Measurements from ENCODE around the gene CCDC171.
"Not testable (repeated sequence)": the region's sequence is repeated elsewhere in the genome, so short reads cannot be mapped to it uniquely, and the experiment has no call there.

CCDC171 gene

GRCh38 chr9:15552636-15553527, at the start of gene CCDC171:
Gene CCDC171 (plus strand): TSS chr9:15553043. CDS start chr9:15564089, 11,046 bp downstream.
- DNase-seq, result peak; percentile 88

DNA sequence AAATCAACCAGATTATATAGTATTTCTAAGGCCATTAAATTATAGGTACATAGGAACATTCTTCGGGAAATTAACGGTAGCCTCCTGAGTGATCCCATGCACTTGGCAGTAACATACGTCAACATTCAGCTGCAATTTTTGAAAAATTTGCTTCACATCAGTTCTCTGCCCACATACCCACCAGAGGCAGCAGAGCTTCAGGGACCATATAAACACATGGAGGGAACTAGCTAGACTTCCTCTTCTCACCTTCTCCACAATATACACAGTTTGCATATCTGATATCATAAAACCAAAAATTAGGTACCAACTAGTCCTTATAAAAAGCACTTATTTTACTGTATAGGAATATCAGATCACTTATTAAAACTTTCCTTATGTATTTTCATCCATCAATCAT, 46.9 kb upstream of the CCDC171 start:
- DNase-seq, result no peak

DNA sequence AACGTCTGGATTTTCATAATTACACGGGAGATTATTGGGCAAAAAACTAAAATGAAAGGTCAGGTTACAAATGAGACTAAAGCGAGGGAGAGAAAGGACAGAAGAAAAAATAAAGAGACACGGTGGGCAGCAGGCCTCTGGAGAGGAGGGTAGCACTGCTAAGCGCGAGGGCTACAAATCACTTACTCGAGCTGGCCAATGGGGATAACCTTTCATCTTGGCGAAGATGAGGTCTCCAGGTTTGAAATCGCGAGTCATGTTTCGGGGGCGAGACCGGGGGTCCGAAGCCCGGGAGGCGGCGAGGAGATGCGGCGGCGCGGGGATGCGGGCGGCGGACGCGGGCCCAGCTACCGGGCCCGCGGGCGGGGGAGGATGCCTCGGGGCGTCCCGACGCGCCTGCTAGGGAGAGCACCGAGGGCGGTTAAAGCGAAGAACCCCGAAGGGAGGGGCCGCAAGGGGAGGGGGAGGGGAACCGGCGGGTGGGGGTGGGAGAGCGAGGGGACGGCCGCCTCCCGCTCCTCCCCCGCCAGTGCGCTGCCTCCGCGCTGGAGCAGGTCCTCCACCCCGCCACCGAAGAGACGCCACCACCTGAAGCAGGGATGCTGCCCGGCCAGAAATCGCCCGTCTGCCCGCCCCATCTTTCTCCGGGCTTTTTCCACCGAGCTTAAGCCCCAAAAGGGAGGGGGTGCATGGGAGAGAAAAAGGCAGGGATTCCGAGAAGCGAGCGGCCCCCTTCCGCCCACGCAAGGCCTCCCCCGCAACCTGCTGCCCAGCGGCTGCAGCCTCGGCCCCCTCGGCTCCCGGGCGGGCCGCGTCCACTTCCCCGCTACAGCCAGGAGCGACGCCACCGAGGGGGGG, 42.7 kb upstream of the CCDC171 start:
- DNase-seq, result peak; percentile 72

DNA sequence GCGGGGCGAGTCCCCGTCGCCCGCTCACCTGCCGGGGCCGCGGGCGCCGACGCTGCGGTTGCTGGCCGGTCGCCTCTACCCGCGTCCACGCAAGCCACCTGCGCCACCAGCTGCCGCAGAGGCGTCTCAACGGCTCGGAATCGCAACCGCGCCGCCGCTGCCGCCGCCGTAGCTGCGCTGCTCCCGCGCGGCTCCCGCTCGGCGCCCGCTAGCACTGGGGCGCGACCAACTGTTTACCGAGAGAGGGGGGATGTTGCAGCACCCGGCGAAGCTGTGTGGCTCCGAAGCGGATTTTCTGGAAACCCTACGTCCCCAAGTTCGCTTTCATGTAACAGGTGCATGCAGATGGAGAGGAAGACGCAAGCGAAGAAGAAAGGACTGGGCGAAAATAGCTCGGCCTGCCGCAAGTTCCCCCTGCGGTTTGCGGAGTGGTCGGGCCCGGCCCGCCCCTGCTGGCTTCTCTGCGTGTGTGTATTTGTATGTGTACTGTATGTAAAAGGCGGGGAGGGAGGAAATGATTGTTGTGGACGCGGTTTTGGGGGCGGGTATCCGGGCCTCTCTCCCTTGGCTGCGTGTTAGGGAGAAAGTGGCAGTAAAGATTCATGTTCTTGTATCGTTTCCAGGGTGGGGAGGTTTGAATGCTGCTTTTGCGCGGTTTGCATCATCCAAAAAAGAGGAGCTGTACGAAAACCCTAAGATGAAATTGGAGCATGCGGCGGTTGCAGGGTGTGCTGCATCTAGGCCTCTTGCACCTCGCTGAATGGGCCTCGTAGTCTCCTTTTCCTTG, 41.9 kb upstream of the CCDC171 start, which contains the start of gene PSIP1:
TSS of gene PSIP1 (minus strand) at position 182 of the 787 bp plus-strand sequence. CDS start 782 bp downstream, outside the sequence.
- peak; percentile 89 for DNase-seq

DNA sequence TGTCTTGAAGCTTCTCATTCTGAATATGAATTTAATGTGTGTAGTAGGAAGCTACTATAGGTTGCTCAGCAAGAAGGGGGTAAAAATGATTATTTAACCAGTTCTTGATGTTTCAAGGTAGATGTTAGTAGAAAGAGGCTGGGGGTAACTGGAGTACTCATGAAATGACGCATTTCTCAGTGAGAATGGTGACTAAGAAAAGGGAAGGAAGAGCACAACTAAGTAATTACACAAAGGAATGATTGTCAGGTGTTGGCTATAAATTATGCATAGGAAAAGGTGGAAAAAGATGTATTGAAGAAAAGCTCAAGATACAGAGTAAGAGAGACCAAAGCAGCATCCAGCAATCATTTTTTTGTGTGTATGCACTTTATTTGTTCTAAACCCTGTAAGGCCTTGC, 40.6 kb upstream of the CCDC171 start:
- DNase-seq, result no peak

GRCh38 chr9:15512889-15513288, 40.0 kb upstream of the CCDC171 start:
- no peak for DNase-seq

DNA sequence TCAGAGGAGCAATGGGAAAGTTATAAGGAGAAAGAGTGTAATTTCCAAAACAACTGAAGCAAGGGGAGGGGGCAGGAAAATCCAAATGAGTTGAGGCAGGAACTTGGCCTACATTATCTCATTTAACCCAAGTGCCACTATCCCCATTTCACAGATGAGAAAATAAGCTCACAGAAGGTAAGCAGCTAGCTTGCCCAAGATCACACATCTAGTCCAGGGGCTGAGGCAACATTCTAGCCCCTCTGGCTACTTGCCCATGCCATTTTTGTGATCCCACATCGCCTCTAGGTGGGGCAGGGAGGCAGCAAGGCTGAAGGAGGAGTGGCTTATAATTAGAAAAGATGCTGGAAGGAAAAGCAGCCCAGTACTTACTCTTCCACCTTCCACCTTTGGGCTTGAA, 39.5 kb upstream of the CCDC171 start:
- peak; percentile 25 for DNase-seq

DNA sequence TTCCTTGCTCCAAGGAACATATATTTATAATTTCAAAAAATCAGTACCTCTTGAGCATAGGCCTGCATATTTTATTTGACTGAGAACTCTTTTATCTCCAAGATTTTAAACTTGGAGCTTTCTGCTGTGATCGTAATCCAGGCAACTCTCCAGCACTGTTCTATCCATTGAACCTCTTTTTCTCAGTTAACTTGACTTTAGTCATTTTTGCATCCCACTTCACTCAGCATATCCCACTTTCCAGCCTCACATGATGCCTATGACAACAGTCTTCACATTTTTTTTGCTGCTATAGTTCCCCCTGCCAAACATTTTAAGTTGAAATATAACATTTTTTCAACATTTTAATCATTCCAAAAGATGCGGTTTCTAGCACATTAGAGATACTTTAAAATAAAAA, 33.0 kb upstream of the CCDC171 start:
- DNase-seq, result no peak

GRCh38 chr9:15521254-15521653, 31.6 kb upstream of the CCDC171 start:
- DNase-seq, result no peak

DNA sequence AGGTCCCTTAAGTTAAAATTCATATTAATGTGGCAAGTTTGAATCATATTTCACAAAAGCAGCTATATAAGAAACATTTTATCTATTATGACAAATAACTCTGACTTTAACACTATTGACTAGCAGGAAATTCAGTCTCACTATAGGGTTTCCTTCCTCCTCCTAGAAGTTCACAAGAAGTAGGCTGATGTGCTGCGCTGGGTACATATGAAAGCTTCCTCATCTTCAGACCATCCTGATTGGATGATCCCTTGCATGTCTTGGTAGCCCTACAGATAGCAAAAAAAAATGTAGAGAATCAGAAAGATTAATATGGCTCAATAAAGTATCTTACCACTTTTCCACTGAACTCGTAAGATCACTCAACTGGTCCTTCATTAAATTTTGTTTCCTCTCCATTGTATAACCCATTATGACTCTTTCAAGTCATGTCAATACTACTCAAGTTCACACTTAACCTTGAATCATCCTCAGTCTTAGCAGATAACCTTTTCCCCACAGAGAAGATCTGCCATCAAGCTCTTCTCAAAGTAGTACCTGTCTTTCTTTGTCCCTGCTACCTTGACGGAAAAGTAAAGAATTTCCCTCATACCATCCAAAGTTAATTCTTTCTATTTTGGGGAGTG, 30.6 kb upstream of the CCDC171 start:
- DNase-seq, result no peak

GRCh38 chr9:15524845-15525455, 27.9 kb upstream of the CCDC171 start:
- no peak for DNase-seq

GRCh38 chr9:15525958-15526357, 26.9 kb upstream of the CCDC171 start:
- no peak for DNase-seq

GRCh38 chr9:15527035-15527434, 25.8 kb upstream of the CCDC171 start:
- not testable (repeated sequence) for DNase-seq

GRCh38 chr9:15529566-15530324, 23.1 kb upstream of the CCDC171 start:
- DNase-seq, result no peak

DNA sequence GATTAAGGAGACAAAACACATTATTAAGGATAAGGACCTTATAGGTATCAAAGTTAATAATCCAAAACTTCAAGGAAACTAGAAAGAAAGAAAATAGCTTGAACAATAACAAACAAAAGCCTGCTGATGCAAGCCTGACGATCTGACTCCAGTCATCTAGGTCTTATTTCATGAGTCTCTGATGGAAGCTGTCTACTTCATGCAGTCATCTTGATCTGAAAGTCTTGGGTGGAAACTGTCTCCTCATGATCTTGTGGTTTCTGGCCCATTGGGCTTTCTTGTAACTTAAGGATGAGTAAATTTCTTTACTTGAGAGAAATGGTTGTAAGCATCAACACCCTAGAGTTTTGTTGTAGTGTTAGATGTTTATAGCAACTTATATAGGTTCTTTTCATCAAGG, 21.5 kb upstream of the CCDC171 start:
- DNase-seq, result peak; percentile 19

GRCh38 chr9:15541872-15542271, 11.0 kb upstream of the CCDC171 start:
- DNase-seq, result no peak

DNA sequence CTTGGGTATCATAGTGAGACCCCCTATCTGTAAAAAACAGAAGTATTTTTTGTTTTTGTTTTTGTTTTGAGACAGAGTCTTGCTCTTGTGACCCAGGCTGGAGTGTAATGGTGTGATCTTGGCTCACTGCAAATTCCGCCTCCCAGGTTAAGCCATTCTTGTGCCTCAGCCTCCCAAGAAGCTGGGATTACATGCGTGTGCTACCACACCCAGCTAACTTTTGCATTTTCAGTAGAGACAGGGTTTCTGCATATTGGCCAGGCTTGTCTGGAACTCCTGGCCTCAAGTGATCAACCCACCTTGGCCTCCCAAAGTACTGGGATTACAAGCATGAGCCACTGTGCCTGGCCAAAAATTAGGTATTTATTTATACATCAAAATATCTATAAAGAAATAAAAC, 10.2 kb upstream of the CCDC171 start:
- DNase-seq, result no peak

DNA sequence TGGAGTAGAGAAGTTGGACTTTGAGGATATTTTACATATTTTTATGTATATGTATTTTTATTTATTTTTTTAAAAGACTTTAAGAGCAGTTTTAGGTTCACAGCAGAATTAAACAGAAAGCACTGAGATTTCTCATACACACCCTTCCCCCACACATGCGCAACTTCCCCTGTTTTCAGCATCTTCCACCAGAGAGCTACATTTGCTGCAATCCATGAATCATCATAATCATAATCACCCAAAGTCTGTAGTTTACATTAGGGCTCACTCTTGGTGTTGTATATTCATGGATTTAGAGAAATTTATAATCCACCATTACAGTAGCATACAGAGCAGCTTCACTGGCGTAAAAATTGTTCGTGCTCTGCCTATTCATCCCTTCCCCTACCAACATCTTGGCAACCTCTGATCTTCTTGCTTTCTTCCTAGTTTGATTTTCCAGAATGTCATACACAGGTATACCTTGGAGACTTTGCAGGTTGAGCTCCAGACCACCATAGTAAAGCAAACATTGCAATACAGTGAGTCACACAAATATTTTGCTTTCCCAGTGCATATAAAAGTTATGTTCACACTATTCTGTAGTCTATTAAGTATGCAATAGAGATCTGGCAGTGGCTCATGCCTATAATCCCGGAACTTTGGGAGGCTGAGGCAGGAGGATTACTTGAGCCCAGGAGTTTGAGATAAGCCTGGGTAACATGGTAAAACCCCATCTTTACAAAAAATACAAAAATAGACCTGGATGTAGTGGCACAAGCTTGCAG, 9.6 kb upstream of the CCDC171 start:
- DNase-seq, result no peak

DNA sequence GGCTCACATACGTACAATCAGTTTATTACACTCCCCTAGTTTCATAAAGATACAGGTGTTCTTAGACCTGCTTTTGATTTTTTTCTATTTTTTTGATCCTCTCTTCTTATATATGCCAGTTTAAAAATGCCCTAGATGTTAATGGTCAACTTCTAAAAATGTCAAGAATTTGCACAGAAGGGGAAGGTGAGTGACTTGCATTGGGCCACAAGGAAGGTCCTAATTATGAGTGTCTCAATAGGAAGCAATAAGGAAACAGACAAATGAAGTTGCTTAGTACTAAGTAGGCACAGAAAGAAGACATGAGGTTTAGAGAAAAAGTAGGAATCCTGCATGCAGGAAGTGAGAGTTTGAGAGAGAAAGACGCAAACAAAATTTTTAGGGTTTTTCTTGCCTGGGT, 3.2 kb upstream of the CCDC171 start:
- no peak for DNase-seq

GRCh38 chr9:15553528-15553898, 670 bp downstream of the CCDC171 start:
- no peak for DNase-seq

Data from activated CD4-positive, alpha-beta T cell treated with anti-CD3 and anti-CD28 coated beads for 48 hours (primary cell).